Skin of body (tissue), 2 donors: Measurements from ENCODE around the gene PLK5. TPM values are rescaled to one million over a fixed set of nuclear protein-coding genes. Genes with fewer than 3 reads are reported as not detected.
A peak's percentile ranks its signal among the peaks of the same experiment; 100 is the strongest.
"Not testable (repeated sequence)": the region's sequence is repeated elsewhere in the genome, so short reads cannot be mapped to it uniquely, and the experiment has no call there.

Source experiments
- DNase-seq: peaks from one replicate; lab custom pipeline; 2025; lab: John Stamatoyannopoulos, UW
- total RNA-seq: library from RNA; depleted of rRNA; stranded (reverse); fragments of >200 nt; gene quantifications from one replicate; pipeline ENCODE4 v1.2.3, GENCODE V29; 2014

PLK5 gene
- total RNA-seq, result 0.10 TPM

- no peak for DNase-seq
These were observed at the start of gene PLK5 for GRCh38 chr19:1523412-1524286. TSS of gene PLK5 (plus strand) at chr19:1524077. CDS start at chr19:1526997, 2,920 bp downstream.

GRCh38 chr19:1474765-1475351 is 49.0 kb upstream of the PLK5 start:
- DNase-seq, result no peak

GRCh38 chr19:1475751-1476437 is 48.0 kb upstream of the PLK5 start:
- no peak for DNase-seq

GRCh38 chr19:1477056-1477455 is 46.8 kb upstream of the PLK5 start:
- DNase-seq, result not testable (repeated sequence)

GRCh38 chr19:1478934-1479707 is 44.8 kb upstream of the PLK5 start, which contains the start of gene C19orf25:
TSS of gene C19orf25 (minus strand) at chr19:1479215. CDS start at chr19:1478903, 312 bp downstream.
- DNase-seq, result peak; percentile 84

GRCh38 chr19:1481224-1481892 is 42.5 kb upstream of the PLK5 start:
- DNase-seq, result no peak

GRCh38 chr19:1481893-1482360 is 42.0 kb upstream of the PLK5 start:
- no peak for DNase-seq

GRCh38 chr19:1482361-1483130 is 41.3 kb upstream of the PLK5 start:
- no peak for DNase-seq

- no peak for DNase-seq
These were observed 40.5 kb upstream of the PLK5 start for GRCh38 chr19:1483131-1483978.

GRCh38 chr19:1483979-1484428 is 39.9 kb upstream of the PLK5 start:
- no peak for DNase-seq

- no peak for DNase-seq
These were observed 36.9 kb upstream of the PLK5 start for GRCh38 chr19:1486720-1487575.

- DNase-seq, result no peak
These were observed 36.1 kb upstream of the PLK5 start for GRCh38 chr19:1487576-1488281.

GRCh38 chr19:1488282-1488601 is 35.6 kb upstream of the PLK5 start:
- DNase-seq, result no peak

GRCh38 chr19:1489463-1490310 is 34.2 kb upstream of the PLK5 start:
- no peak for DNase-seq

- peak; percentile 100 for DNase-seq
These were observed 33.4 kb upstream of the PLK5 start, which contains the start of gene PCSK4 for GRCh38 chr19:1490311-1491113. TSS of gene PCSK4 (minus strand) at chr19:1490350. CDS start at chr19:1490346, 4 bp downstream.
